ENCODE results near the gene PLPP7. TPM values are rescaled to one million over a fixed set of nuclear protein-coding genes. Genes with fewer than 3 reads are reported as not detected.

Gene PLPP7
- total RNA-seq, 1 donor from 2014 or later, result 15.8 TPM

DNA sequence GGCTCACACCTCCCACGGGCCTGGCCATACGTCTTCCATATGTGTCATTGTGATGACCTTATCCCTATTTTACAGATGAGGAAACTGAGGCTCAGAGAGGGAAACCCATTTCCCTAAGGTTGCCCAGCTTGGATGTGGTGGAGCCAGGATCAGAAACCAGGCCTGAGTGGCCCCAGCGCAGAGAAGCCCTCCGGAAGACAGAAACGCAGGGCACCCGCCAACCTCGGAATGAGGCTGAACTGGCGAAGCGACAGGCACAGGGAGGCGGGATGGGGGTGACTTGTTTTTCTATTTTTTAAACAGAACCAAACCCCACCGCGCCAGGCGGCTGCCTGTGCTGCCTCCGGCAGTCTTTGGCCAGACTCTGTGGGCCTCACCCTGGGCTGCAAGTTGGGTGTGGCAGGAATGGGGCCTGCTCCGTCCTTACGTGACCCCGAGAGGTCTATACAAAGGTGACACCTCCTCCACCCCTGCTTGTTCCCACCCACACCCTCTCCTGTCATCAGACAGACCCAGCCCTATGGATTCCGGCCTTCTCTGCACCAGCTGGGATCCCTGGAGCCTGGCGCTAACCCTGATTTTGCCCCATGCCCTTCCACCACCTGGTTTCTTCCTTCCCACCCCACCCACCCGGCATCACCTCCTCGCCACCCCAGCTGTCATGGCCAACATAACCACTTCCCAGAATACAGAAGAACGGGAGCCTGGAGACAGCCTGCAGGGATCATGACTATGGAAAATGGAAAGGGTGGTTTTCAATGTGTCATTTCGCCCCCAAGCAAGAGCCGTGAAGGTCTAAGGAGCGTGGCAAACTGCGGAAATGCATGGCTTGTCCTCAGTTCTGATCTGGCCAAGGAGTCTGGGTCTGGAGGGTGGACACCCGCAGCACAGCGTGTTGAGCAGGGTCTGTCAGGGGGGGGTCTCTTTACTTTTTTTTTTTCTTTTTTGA lies 23.6 kb downstream of the PLPP7 start:
- TF ChIP-seq, protein P1, sequence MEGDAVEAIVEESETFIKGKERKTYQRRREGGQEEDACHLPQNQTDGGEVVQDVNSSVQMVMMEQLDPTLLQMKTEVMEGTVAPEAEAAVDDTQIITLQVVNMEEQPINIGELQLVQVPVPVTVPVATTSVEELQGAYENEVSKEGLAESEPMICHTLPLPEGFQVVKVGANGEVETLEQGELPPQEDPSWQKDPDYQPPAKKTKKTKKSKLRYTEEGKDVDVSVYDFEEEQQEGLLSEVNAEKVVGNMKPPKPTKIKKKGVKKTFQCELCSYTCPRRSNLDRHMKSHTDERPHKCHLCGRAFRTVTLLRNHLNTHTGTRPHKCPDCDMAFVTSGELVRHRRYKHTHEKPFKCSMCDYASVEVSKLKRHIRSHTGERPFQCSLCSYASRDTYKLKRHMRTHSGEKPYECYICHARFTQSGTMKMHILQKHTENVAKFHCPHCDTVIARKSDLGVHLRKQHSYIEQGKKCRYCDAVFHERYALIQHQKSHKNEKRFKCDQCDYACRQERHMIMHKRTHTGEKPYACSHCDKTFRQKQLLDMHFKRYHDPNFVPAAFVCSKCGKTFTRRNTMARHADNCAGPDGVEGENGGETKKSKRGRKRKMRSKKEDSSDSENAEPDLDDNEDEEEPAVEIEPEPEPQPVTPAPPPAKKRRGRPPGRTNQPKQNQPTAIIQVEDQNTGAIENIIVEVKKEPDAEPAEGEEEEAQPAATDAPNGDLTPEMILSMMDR (IDR thresholded peaks at IDR 0.05), result no peak
- intact Hi-C loops (cut with DNase I), result no loop called here
- no peaks in the 10 kb centered on the region for H3K27me3 ChIP-seq

DNA sequence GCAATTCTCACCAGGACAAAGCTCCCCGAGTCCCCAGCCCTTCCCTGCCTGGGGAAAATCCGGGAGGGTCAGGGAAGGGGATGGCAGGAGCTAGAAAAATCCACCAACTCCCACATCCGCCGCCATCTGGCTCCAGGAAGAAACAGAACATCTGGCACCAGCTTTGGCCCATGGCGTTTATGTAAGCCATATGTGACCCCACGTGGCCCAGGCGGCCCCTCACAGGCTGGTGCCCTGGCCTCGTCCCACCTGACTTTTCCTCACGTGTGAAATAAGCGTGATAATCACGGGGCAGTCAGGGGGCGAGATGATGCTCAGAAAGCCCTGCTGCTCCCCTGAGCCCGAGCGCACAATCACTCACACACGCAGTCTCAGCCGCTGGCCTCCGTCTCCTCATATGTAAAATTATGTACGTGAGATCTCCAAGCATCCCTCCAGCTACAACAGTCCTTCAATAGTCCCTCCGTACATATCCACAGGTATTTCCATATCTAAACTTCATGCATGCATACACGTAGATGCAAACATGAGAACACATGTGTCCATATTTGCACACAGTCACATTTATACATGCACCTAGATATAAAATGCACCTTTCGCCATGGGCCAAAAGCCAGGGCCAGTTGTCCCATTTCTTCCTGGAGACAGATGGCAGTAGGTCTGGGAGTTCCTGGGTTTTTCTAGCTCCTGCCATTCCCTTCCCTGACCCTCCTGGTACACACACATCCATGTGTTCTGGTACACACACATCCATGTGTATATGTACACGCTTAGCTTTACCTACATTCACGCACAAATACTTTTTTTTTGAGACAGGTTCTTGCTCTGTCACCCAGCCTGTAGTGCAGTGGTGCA lies 28.9 kb downstream of the PLPP7 start:
- H3K27ac ChIP-seq, result no peak overlapping the region
- intact Hi-C loops (cut with DNase I), result no loop called here
- H3K4me3 ChIP-seq, result no peak overlapping the region
- TF ChIP-seq, protein P1 (IDR thresholded peaks at IDR 0.05), result no peak
- no peak for DNase-seq (ENCODE audit: low spot score in 2 of 2)
- H3K27me3 ChIP-seq, result no peaks in the 10 kb centered on the region
- H3K9me3 ChIP-seq, result no peaks in the 10 kb centered on the region
- no peaks in the 10 kb centered on the region for H3K4me1 ChIP-seq
- H3K36me3 ChIP-seq, result no peaks in the 10 kb centered on the region

More for the DNA sequence above, 23.6 kb downstream of the PLPP7 start:
- Histone ChIP-seq H3K4me3 (no peak overlapping the region), H3K4me1 (no peaks in the 10 kb centered on the region), H3K27ac (no peak overlapping the region), H3K9me3 (no peaks in the 10 kb centered on the region), H3K36me3 (peaks cover 0 to 3% of the 10 kb centered on the region in 2 donors)
- no peak for DNase-seq (ENCODE audit: low spot score in 2 of 2)

DNA sequence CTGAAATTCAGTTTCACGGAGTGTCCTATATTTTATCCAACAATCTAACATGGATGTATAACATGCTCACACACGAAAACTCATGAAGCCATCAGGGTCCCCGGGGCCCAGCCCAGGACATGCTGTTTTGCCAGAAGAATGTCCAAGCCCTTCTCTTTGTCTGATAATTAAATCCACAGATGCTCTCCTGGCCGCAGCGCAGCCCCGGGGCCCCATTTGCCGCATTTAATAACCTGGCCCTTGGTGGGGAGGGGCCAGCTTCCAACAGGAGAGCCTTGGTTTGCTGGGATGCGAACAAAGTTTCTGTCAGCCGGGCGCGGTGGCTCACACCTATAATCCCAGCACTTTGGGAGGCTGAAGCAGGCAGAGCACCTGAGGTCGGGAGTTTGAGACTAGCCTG lies 30.0 kb downstream of the PLPP7 start:
- H3K27ac ChIP-seq, result no peak overlapping the region

DNA sequence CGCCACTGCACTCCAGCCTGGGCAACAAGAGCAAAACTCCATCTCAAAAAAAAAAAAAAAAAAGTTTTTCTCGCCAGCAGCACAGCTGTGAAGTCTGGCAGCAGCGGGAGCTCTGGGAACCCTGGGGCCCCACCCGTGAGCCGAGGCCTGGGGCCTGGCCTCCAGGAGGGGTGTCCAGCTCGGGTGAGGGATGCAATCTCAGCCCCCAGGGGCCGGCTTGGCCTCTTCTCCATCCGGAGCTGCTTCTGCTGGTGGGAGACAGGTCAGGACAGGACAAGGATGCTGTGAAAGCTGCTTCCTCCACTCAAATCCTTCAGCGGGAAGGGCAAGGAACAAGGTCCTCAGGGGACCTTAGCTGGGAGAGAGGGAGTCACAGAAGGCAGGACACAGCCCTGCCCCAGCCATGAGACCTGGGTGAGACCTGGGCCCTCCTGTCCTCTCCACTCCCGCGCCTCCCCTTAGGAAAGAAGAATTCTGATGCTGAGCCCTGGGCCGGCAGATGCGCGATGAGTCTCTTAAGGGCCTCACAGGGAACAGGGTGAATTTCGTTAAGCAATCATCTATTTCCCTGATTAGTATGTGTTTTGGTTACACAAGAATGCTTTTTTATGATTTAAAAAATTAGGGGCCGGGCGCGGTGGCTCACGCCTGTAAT lies 30.6 kb downstream of the PLPP7 start:
- DNase-seq (ENCODE audit: low spot score in 2 of 2), result no peak
- H3K9me3 ChIP-seq, result no peaks in the 10 kb centered on the region
- TF ChIP-seq, protein P1 (IDR thresholded peaks at IDR 0.05), result no peak
- no peaks in the 10 kb centered on the region for H3K4me1 ChIP-seq
- H3K36me3 ChIP-seq, result no peaks in the 10 kb centered on the region
- H3K27ac ChIP-seq, result no peak overlapping the region
- H3K27me3 ChIP-seq, result no peaks in the 10 kb centered on the region
- no peak overlapping the region for H3K4me3 ChIP-seq
- intact Hi-C loops (cut with DNase I), result no loop called here

More for the DNA sequence above, 30.0 kb downstream of the PLPP7 start:
- H3K4me3 ChIP-seq, result no peak overlapping the region
- intact Hi-C loops (cut with DNase I), result no loop called here
- TF ChIP-seq, protein P1 (IDR thresholded peaks at IDR 0.05), result no peak
- H3K4me1 ChIP-seq, result no peaks in the 10 kb centered on the region
- DNase-seq (ENCODE audit: low spot score in 2 of 2), result no peak
- no peaks in the 10 kb centered on the region for H3K36me3 ChIP-seq
- H3K9me3 ChIP-seq, result no peaks in the 10 kb centered on the region
- no peaks in the 10 kb centered on the region for H3K27me3 ChIP-seq

DNA sequence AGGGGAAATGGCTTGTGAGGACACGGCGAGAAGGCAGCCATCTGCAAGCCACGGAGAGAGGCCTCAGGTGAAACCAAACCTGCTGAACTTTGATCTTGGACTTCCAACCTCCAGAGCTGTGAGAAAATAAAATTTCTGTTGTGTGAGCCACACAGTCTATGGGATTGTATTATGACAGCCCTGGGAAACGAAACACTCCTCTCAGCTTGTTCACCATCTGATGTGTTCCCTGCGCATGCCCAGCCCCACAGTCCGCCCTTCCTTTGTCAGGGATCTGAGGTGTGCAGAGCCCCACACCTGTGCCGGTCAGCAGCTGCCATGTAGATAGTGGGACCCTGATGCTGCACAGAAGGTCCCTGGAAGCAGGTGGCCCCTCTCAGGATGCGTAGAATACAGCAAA lies 34.1 kb downstream of the PLPP7 start:
- intact Hi-C loops (cut with DNase I), result no loop called here
- TF ChIP-seq, protein P1 (IDR thresholded peaks at IDR 0.05), result no peak
- H3K36me3 ChIP-seq, result no peaks in the 10 kb centered on the region
- H3K9me3 ChIP-seq, result no peaks in the 10 kb centered on the region
- no peak overlapping the region for H3K27ac ChIP-seq
- H3K4me1 ChIP-seq, result no peaks in the 10 kb centered on the region
- DNase-seq (ENCODE audit: low spot score in 2 of 2), result no peak
- no peaks in the 10 kb centered on the region for H3K27me3 ChIP-seq
- H3K4me3 ChIP-seq, result no peak overlapping the region

Measured in ascending aorta (tissue), 2 donors.